SKM-1 (cell line): ENCODE measurements around the gene HNRNPU.

Experiments used
- DNase-seq: peaks from one replicate; lab custom pipeline; 2025; ENCODE audit not compliant: unreplicated experiment; lab: John Stamatoyannopoulos, UW

HNRNPU gene

GRCh38 chr1:244802556-244803239 lies 61.6 kb downstream of the HNRNPU start:
- DNase-seq = no peak

- DNase-seq = no peak
Observed at GRCh38 chr1:244802041-244802440, 62.3 kb downstream of the HNRNPU start.

GRCh38 chr1:244801246-244801645 lies 63.1 kb downstream of the HNRNPU start:
- DNase-seq = no peak

GRCh38 chr1:244800821-244801220 lies 63.5 kb downstream of the HNRNPU start:
- no peak for DNase-seq
